HEK293 (cell line): ENCODE measurements around the gene KATNB1.

Experiments
- CTCF ChIA-PET: fragments of 350-600 bp; formaldehyde crosslinking; extraction: SDS; loops from one replicate; lab custom pipeline; 2021; ENCODE audit warnings: antibody characterized with exemption; lab: Yijun Ruan, JAX
- POLR2A ChIA-PET: fragments of 300-600 bp; formaldehyde crosslinking; extraction: SDS; loops from one replicate; lab custom pipeline; 2020; ENCODE audit warnings: antibody characterized with exemption, inconsistent platforms; lab: Yijun Ruan, JAX
- H3K27ac ChIP-seq: fragments of 200-500 bp; sonication (Bioruptor generic); 2 replicates; pipeline ENCODE4 v1.5.1; 2014; ENCODE audit warnings: low read depth, low read length, control low read depth, inconsistent platforms; ENCODE audit errors: extremely low read depth
- H3K36me3 ChIP-seq, 2 experiments: fragments of 200-500 bp in 1 of 2; sonication (Bioruptor generic) in 1 of 2; 1 replicate in 1 of 2; 2 replicates in 1 of 2; pipeline ENCODE4 v1.5.1; 2014 to 2017; ENCODE audit warnings: inconsistent platforms in 2 of 2, low read length in 2 of 2; ENCODE audit not compliant: control insufficient read depth in 2 of 2, insufficient read depth in 1 of 2
- H3K4me1 ChIP-seq: fragments of 200-500 bp; sonication (Bioruptor generic); 2 replicates; pipeline ENCODE4 v1.5.1; 2014; ENCODE audit warnings: mild to moderate bottlenecking, low read length, inconsistent platforms; ENCODE audit not compliant: control insufficient read depth, insufficient read depth
- H3K4me3 ChIP-seq: 2 replicates; pipeline ENCODE4 v1.5.1; 2011; ENCODE audit warnings: low read depth, mild to moderate bottlenecking, control low read depth, low read length, moderate library complexity
- H3K9me3 ChIP-seq: fragments of 200-500 bp; sonication (Bioruptor generic); 2 replicates; pipeline ENCODE4 v1.5.1; 2014; ENCODE audit warnings: low read depth, low read length, inconsistent platforms; ENCODE audit not compliant: control insufficient read depth, insufficient read depth
- EGR2 ChIP-seq: fragments of 450-650 bp; formaldehyde crosslinking; IDR thresholded peaks from 2 replicates; pipeline ENCODE4 v1.5.1; 2016; ENCODE audit warnings: low read depth, missing biosample characterization, missing genetic modification characterization
- GLI4 ChIP-seq: fragments of 450-650 bp; formaldehyde crosslinking; IDR thresholded peaks from 2 replicates; pipeline ENCODE4 v1.5.1; 2016; ENCODE audit warnings: missing biosample characterization, missing genetic modification characterization
- HOXA7 ChIP-seq: sonication (generic); formaldehyde crosslinking; IDR thresholded peaks from 2 replicates; pipeline ENCODE4 v1.8.1; 2022; ENCODE audit warnings: missing genetic modification reagents, borderline replicate concordance
- HOXC10 ChIP-seq: sonication (generic); formaldehyde crosslinking; IDR thresholded peaks from 2 replicates; pipeline ENCODE4 v1.8.1; 2023; ENCODE audit warnings: mild to moderate bottlenecking, missing genetic modification reagents
- KLF16 ChIP-seq: fragments of 450-650 bp; formaldehyde crosslinking; IDR thresholded peaks from 2 replicates; pipeline ENCODE4 v1.5.1; 2017; ENCODE audit warnings: missing biosample characterization, missing genetic modification characterization
- RBAK ChIP-seq: fragments of 450-650 bp; formaldehyde crosslinking; IDR thresholded peaks from 2 replicates; pipeline ENCODE4 v1.5.1; 2016; ENCODE audit warnings: missing biosample characterization, missing genetic modification characterization
- TRIM28 ChIP-seq: IDR thresholded peaks from 2 replicates; pipeline ENCODE4 v1.6.1; 2011; ENCODE audit warnings: low read length, control low read depth, borderline replicate concordance
- WT1 ChIP-seq: fragments of 450-650 bp; formaldehyde crosslinking; IDR thresholded peaks from 2 replicates; pipeline ENCODE4 v1.5.1; 2016; ENCODE audit warnings: missing biosample characterization, missing genetic modification characterization
- ZBTB1 ChIP-seq: fragments of 450-650 bp; formaldehyde crosslinking; IDR thresholded peaks from 2 replicates; pipeline ENCODE4 v1.5.1; 2016; ENCODE audit warnings: missing biosample characterization, missing genetic modification characterization
- ZBTB21 ChIP-seq: fragments of 450-650 bp; formaldehyde crosslinking; IDR thresholded peaks from 2 replicates; pipeline ENCODE4 v1.5.1; 2017; ENCODE audit warnings: missing biosample characterization, missing genetic modification characterization
- ZBTB7A ChIP-seq: fragments of 450-650 bp; formaldehyde crosslinking; IDR thresholded peaks from 2 replicates; pipeline ENCODE4 v1.5.1; 2016; ENCODE audit warnings: low read depth, missing biosample characterization, missing genetic modification characterization
- ZFHX2 ChIP-seq: fragments of 450-650 bp; formaldehyde crosslinking; conservative IDR thresholded peaks from 2 replicates; pipeline ENCODE4 v1.5.1; 2016; ENCODE audit warnings: missing biosample characterization, missing genetic modification characterization
- ZFP69B ChIP-seq: fragments of 450-650 bp; formaldehyde crosslinking; IDR thresholded peaks from 2 replicates; pipeline ENCODE4 v1.5.1; 2016; ENCODE audit warnings: missing biosample characterization, missing genetic modification characterization
- ZIC2 ChIP-seq: fragments of 450-650 bp; formaldehyde crosslinking; IDR thresholded peaks from 2 replicates; pipeline ENCODE4 v1.5.1; 2016; ENCODE audit warnings: missing biosample characterization, missing genetic modification characterization
- ZNF10 ChIP-seq: fragments of 450-650 bp; formaldehyde crosslinking; IDR thresholded peaks from 2 replicates; pipeline ENCODE4 v1.5.1; 2017; ENCODE audit warnings: missing biosample characterization, missing genetic modification characterization
- ZNF121 ChIP-seq: fragments of 450-650 bp; formaldehyde crosslinking; IDR thresholded peaks from 2 replicates; pipeline ENCODE4 v1.5.1; 2016; ENCODE audit warnings: missing biosample characterization, missing genetic modification characterization
- ZNF138 ChIP-seq: fragments of 450-650 bp; formaldehyde crosslinking; IDR thresholded peaks from 2 replicates; pipeline ENCODE4 v1.5.1; 2016; ENCODE audit warnings: missing biosample characterization, missing genetic modification characterization, borderline replicate concordance
- ZNF16 ChIP-seq: fragments of 450-650 bp; formaldehyde crosslinking; IDR thresholded peaks from 2 replicates; pipeline ENCODE4 v1.5.1; 2016; ENCODE audit warnings: low read depth, missing biosample characterization, missing genetic modification characterization
- ZNF2 ChIP-seq: fragments of 450-650 bp; formaldehyde crosslinking; IDR thresholded peaks from 2 replicates; pipeline ENCODE4 v1.5.1; 2016; ENCODE audit warnings: missing biosample characterization, missing genetic modification characterization
- ZNF23 ChIP-seq: fragments of 450-650 bp; formaldehyde crosslinking; IDR thresholded peaks from 2 replicates; pipeline ENCODE4 v1.5.1; 2016; ENCODE audit warnings: missing biosample characterization, missing genetic modification characterization, borderline replicate concordance
- ZNF302 ChIP-seq: fragments of 450-650 bp; formaldehyde crosslinking; IDR thresholded peaks from 2 replicates; pipeline ENCODE4 v1.5.1; 2016; ENCODE audit warnings: missing biosample characterization, missing genetic modification characterization, low read depth
- ZNF341 ChIP-seq: fragments of 450-650 bp; formaldehyde crosslinking; IDR thresholded peaks from 2 replicates; pipeline ENCODE4; 2016; ENCODE audit warnings: low read depth, missing biosample characterization, missing genetic modification characterization
- ZNF501 ChIP-seq: fragments of 450-650 bp; formaldehyde crosslinking; IDR thresholded peaks from 2 replicates; pipeline ENCODE4 v1.5.1; 2016; ENCODE audit warnings: missing biosample characterization, missing genetic modification characterization
- ZNF530 ChIP-seq: fragments of 450-650 bp; formaldehyde crosslinking; IDR thresholded peaks from 2 replicates; pipeline ENCODE4 v1.5.1; 2016; ENCODE audit warnings: low read depth, missing biosample characterization, missing genetic modification characterization
- ZNF660 ChIP-seq: fragments of 450-650 bp; IDR thresholded peaks from 2 replicates; pipeline ENCODE4 v1.5.1; 2018; ENCODE audit warnings: missing biosample characterization, mild to moderate bottlenecking, missing genetic modification characterization
- ZNF664 ChIP-seq: fragments of 450-650 bp; formaldehyde crosslinking; IDR thresholded peaks from 2 replicates; pipeline ENCODE4 v1.5.1; 2016; ENCODE audit warnings: missing biosample characterization, missing genetic modification characterization
- ZNF670 ChIP-seq: fragments of 450-650 bp; formaldehyde crosslinking; IDR thresholded peaks from 2 replicates; pipeline ENCODE4 v1.5.1; 2016; ENCODE audit warnings: missing biosample characterization, missing genetic modification characterization, low read depth
- ZNF747 ChIP-seq: fragments of 450-650 bp; formaldehyde crosslinking; IDR thresholded peaks from 2 replicates; pipeline ENCODE4 v1.5.1; 2016; ENCODE audit warnings: missing biosample characterization, missing genetic modification characterization
- ZNF792 ChIP-seq: fragments of 450-650 bp; formaldehyde crosslinking; IDR thresholded peaks from 2 replicates; pipeline ENCODE4 v1.5.1; 2016; ENCODE audit warnings: missing biosample characterization, missing genetic modification characterization
- ZNF830 ChIP-seq: fragments of 450-650 bp; IDR thresholded peaks from 2 replicates; pipeline ENCODE4 v1.5.0; 2018; ENCODE audit warnings: missing biosample characterization, missing genetic modification characterization, low read depth, mild to moderate bottlenecking, moderate library complexity
- TF ChIP-seq, protein P1 (sequence below): fragments of 450-650 bp; formaldehyde crosslinking; IDR thresholded peaks from 2 replicates; pipeline ENCODE4 v1.5.1; 2016; ENCODE audit warnings: missing biosample characterization, missing genetic modification characterization

The KATNB1 gene

GRCh38 chr16:57747996-57748395 lies 12.4 kb downstream of the KATNB1 start:
- TF ChIP-seq ZBTB1 (tag by site-specific recombination) (no peak), ZNF830 (tag by site-specific recombination) (no peak), ZNF302 (no peak), GLI4 (tag by site-specific recombination) (no peak), ZIC2 (tag by site-specific recombination) (no peak), HOXA7 (CRISPR knock-in tag) (no peak), HOXC10 (no peak), RBAK (tag by site-specific recombination) (no peak), ZNF2 (no peak), ZNF747 (tag by site-specific recombination) (no peak), WT1 (tag by site-specific recombination) (no peak), ZNF670 (no peak), ZFP69B (tag by site-specific recombination) (no peak), ZNF23 (no peak), ZNF16 (tag by site-specific recombination) (no peak)
- TF ChIP-seq, protein P1, sequence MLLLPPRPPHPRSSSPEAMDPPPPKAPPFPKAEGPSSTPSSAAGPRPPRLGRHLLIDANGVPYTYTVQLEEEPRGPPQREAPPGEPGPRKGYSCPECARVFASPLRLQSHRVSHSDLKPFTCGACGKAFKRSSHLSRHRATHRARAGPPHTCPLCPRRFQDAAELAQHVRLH (tag by site-specific recombination), result no peak
- CTCF ChIA-PET, result interaction anchor here (0.6 to 1.2 kb wide), 2 partner anchors 9 to 161 kb away, joined by 3 to 4 read pairs; no protein-coding TSS in a partner anchor
- H3K36me3 ChIP-seq, result peaks cover 0 to 66% of the 10 kb centered on the region in 2 experiments; a peak in 2 of 3 replicates
- no peaks in the 10 kb centered on the region for H3K4me1 ChIP-seq
- H3K9me3 ChIP-seq, result no peaks in the 10 kb centered on the region
- H3K27ac ChIP-seq, result no peak overlapping the region
- POLR2A ChIA-PET, result no interaction called here
- no peak overlapping the region for H3K4me3 ChIP-seq

- POLR2A ChIA-PET, result no interaction called here
- Histone ChIP-seq H3K4me3 (no peak overlapping the region), H3K9me3 (no peaks in the 10 kb centered on the region), H3K36me3 (peaks cover 0 to 68% of the 10 kb centered on the region in 2 experiments; a peak in 2 of 3 replicates), H3K4me1 (no peaks in the 10 kb centered on the region), H3K27ac (no peak overlapping the region)
- CTCF ChIA-PET, result interaction anchor here (1.2 kb wide), 1 partner anchor 8 kb away, joined by 3 read pairs; no protein-coding TSS in a partner anchor
- TF ChIP-seq ZNF660, result no peak
- TF ChIP-seq ZNF530 (tag by site-specific recombination), result no peak
- TF ChIP-seq ZFHX2 (tag by site-specific recombination), result no peak
- no peak for TF ChIP-seq ZNF138 (tag by site-specific recombination)
- TF ChIP-seq ZNF121 (tag by site-specific recombination), result no peak
- TF ChIP-seq ZBTB7A (tag by site-specific recombination), result no peak
- TF ChIP-seq KLF16, result no peak
- peak; percentile 46 for TF ChIP-seq EGR2 (tag by site-specific recombination)
- TF ChIP-seq ZNF341 (tag by site-specific recombination), result no peak
Observed at GRCh38 chr16:57748596-57748995, 13.0 kb downstream of the KATNB1 start.

- no peak overlapping the region for H3K4me3 ChIP-seq
- CTCF ChIA-PET, result no interaction called here
- H3K36me3 ChIP-seq, result peaks cover 0 to 68% of the 10 kb centered on the region in 2 experiments; a peak in 2 of 3 replicates
- no peaks in the 10 kb centered on the region for H3K4me1 ChIP-seq
- TF ChIP-seq ZNF792 (tag by site-specific recombination) (no peak), ZNF501 (tag by site-specific recombination) (no peak), ZBTB21 (tag by site-specific recombination) (no peak), ZNF10 (no peak), TRIM28 (no peak), ZNF664 (tag by site-specific recombination) (peak; percentile 40; the same call in 1 of the 2 replicates)
- TF ChIP-seq, protein P1 (tag by site-specific recombination), result no peak; the same call in 1 of the 2 replicates
- TF ChIP-seq, all 188 proteins: peak for 1
- POLR2A ChIA-PET, result no interaction called here
- Histone ChIP-seq H3K9me3 (no peaks in the 10 kb centered on the region), H3K27ac (no peak overlapping the region)
Observed at GRCh38 chr16:57749101-57749692, 13.6 kb downstream of the KATNB1 start.
